DLD1 (cell line): Measurements from ENCODE around the gene PBX3.

Source experiments
- in situ Hi-C: cut with HindIII; loops from 2 replicates; pipeline ENCODE4 v1.10.0; 2017; ENCODE audit warnings: low sequenced_read_pairs

The PBX3 gene

GRCh38 chr9:125747053-125747764, at the start of gene PBX3:
Gene PBX3 (plus strand): TSS chr9:125747373.
- in situ Hi-C loops: no loop called here

GRCh38 chr9:125699870-125700269, 47.3 kb upstream of the PBX3 start:
- in situ Hi-C loops: no loop called here

- in situ Hi-C loops: no loop called here
These were observed 46.4 kb upstream of the PBX3 start for GRCh38 chr9:125700791-125701190.

GRCh38 chr9:125701351-125701750, 45.8 kb upstream of the PBX3 start:
- in situ Hi-C loops: no loop called here

GRCh38 chr9:125703662-125704061, 43.5 kb upstream of the PBX3 start:
- in situ Hi-C loops: no loop called here

- in situ Hi-C loops: no loop called here
These were observed 41.3 kb upstream of the PBX3 start for GRCh38 chr9:125705893-125706292.

- in situ Hi-C loops: no loop called here
These were observed 40.3 kb upstream of the PBX3 start, which contains the start of gene MAPKAP1 for GRCh38 chr9:125706651-125707471. Gene MAPKAP1 (minus strand): TSS chr9:125707208. CDS start chr9:125672574, 34,634 bp downstream.

- in situ Hi-C loops: no loop called here
These were observed 39.7 kb upstream of the PBX3 start for GRCh38 chr9:125707472-125707804.

- in situ Hi-C loops: no loop called here
These were observed 20.6 kb upstream of the PBX3 start for GRCh38 chr9:125726456-125727132.

- in situ Hi-C loops: no loop called here
These were observed 17.0 kb upstream of the PBX3 start for GRCh38 chr9:125730168-125730567.

DNA sequence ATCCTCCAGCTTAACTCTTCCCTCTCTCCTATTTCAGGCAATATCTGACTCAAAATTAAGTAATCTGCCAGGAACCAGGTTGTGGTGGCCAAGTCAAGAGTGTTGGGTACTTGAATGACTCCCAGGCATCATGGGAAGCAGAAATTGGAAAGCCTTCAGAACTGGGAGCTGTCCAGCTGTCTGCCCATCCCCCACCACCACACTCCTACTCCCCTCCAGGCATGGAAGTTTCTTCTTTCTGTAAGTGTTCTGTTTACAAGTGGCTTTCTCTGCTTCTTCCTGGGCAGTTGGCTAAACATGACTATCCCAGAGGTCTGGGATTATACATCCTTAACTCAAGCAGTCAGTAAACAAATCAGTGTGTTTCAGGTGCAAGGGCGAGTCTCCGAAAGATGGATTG, 14.6 kb upstream of the PBX3 start:
- in situ Hi-C loops: no loop called here

GRCh38 chr9:125739436-125739835, 7.7 kb upstream of the PBX3 start:
- in situ Hi-C loops: no loop called here

- in situ Hi-C loops: no loop called here
These were observed 4.5 kb upstream of the PBX3 start for GRCh38 chr9:125742657-125743056.

DNA sequence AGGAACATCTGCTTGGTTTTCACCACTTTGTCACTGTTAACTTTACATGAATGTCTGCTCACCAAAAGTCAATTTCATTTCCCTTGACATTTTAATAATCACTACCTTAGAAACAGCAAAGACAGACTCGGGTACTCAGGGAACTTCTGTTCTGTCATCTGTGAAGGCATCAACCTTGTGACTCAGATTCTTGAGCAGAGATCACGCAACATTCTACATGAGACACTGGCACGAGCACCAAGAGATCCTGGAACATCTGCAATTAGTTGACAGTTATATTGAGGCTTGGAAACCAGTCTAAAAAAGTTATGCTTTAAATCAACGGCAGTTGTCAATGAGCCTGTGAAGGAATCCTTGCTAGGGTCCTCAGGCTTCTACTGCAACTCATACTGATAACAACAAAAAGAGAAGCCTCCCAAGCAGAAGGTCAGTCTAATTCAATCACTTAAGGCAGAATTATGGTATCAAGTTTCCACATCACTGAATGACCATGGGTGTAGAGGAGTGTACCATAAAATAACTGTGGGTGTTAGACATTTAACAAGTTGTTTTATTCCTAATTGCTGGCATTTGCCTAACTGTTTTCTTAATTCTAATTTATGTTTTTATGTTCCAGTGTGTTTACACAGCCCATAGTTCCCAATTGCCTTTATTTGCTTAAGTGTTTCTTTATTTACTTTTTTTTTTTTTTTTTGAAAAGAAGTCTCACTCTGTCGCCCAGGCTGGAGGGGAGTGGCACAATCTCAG, 3.3 kb upstream of the PBX3 start:
- in situ Hi-C loops: no loop called here

- in situ Hi-C loops: no loop called here
These were observed 2.6 kb upstream of the PBX3 start for GRCh38 chr9:125744616-125745015.

GRCh38 chr9:125745018-125745417, 2.2 kb upstream of the PBX3 start:
- in situ Hi-C loops: no loop called here

DNA sequence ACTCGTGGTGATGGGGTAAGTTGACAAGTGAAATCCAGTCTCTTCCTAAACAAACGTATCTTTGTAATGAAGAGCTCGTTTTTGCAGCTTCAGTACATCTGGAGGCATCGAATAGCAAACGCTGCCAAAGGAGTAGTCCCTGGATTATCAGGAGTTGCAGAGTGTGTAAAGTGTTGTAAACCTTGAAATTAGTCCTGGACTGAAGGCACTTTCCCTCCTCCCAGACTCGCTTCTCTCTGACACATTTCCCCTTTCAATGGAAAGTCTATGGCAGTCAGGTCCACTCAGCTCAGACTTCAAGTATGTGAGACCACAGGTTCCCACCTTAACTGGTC, 1.5 kb upstream of the PBX3 start:
- in situ Hi-C loops: no loop called here

- in situ Hi-C loops: no loop called here
These were observed 978 bp upstream of the PBX3 start for GRCh38 chr9:125746017-125746773.

DNA sequence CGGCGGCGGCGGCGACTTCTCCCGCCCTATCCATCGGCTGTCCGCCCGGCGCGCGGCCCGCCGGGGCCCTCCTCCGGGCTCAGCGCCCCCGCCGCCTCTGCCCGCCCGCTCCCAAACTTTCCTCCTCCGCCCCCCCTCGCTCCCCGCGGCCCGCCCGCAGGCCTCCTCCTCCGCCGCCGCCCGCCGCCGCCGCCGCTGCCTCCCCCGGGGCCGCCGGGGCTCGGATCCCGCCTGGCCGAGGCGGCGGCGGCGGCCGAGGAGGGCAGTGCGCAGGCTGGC, 460 bp upstream of the PBX3 start:
- in situ Hi-C loops: no loop called here

DNA sequence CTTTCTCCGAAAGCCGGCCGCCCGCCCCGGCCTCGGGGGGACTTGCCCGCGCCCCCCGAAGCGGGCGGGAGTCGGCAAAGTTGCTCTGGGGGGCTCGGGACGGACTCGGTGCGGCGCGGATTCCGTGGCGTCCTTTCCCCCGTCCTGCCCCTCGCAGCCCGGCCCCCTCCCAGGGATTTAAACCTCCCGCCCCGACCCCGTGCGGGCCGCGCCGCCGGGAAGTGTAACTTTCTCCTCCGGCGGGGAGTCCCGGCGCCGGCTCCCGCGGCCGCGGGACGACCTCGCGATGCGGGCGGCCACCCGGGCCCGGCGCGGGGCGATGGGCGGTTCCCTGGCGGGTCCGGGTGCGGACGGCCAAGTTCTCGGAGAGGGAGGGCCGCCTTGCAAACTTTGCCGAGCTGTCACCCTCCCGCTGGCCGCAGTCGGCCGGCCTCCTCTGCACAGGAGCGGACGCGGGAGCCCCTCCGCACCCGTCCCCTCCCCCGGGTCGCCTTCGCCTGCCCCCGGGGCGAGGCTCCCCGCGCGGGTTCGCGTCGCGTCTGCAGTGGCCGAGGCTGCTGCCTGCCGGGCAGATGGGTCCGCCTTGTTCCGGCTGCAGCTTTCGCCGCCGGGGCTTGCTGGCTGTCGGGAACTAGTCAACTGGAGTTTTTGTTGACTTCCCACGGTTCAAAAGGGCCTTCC, 732 bp downstream of the PBX3 start:
- in situ Hi-C loops: no loop called here
